ENCODE measurements around the gene FLNB. TPM values are rescaled to one million over a fixed set of nuclear protein-coding genes. Genes with fewer than 3 reads are reported as not detected.

FLNB gene
- total and polyA plus RNA-seq, 9 of the 15 experiments (the other 6 are each of a cell fraction or from before 2014, with no cell fraction given), result 9.4 to 48.1 (median 25.6) TPM

- intact Hi-C loops (cut with micrococcal nuclease), result no loop called here
- FAIRE-seq (no peak), ATAC-seq (peak; percentile 58), DNase-seq (ENCODE audit: extremely low read depth in 1 of 4, low spot score in 3 of 4) (peak in 1 of 4 experiments; percentile 22)
- no peaks in the 10 kb centered on the region for H3K9me1 ChIP-seq (ENCODE audit: control insufficient read depth, insufficient read depth, low read length)
- H2AFZ ChIP-seq (ENCODE audit: low read depth, low read length), result no peak overlapping the region
- 4% methylated on average over 5 of the region's 5 CpGs for WGBS (ENCODE audit: insufficient coverage, low coverage, missing lambda C conversion rate)
- H3K36me3 ChIP-seq (ENCODE audit: control insufficient read depth, insufficient read depth, low read length), result no peaks in the 10 kb centered on the region
- no peak overlapping the region for H3K9ac ChIP-seq (ENCODE audit: insufficient read depth in 1 of 2, low read depth in 2 of 2, low read length in 2 of 2)
- H3K4me1 ChIP-seq (replicated peaks in 1 of 2; ENCODE audit: control insufficient read depth in 2 of 2, insufficient read depth in 2 of 2, low read length in 2 of 2), result no peaks in the 10 kb centered on the region
- no peaks in the 10 kb centered on the region for H3K9me3 ChIP-seq (replicated peaks; ENCODE audit: control insufficient read depth, insufficient read depth, low read depth, low read length)
- CTCF ChIA-PET (ENCODE audit: low intra/inter-chr PET ratio), result no interaction called here
- H4K20me1 ChIP-seq (replicated peaks; ENCODE audit: control insufficient read depth, insufficient read depth, low read length), result no peaks in the 10 kb centered on the region
- H3K27me3 ChIP-seq (ENCODE audit: control insufficient read depth in 2 of 2, insufficient read depth in 2 of 2, low read length in 2 of 2), result peaks cover 9 to 47% of the 10 kb centered on the region in 2 experiments; a peak in 4 of 5 replicates
- no peak overlapping the region for H3K4me2 ChIP-seq (ENCODE audit: insufficient read depth, low read length)
- no peaks in the 10 kb centered on the region for H3K79me2 ChIP-seq (ENCODE audit: control insufficient read depth, insufficient read depth, low read length)
- H3K27ac ChIP-seq (ENCODE audit: extremely low read depth, low read depth, low read length), result no peak overlapping the region
- H3K4me3 ChIP-seq, result no peak overlapping the region
- POLR2A ChIA-PET, result no interaction called here
- BruUV-seq (replicated peaks), result no TSS peak
- in situ Hi-C loops (cut with MboI), result no loop called here
- no peak for TF ChIP-seq ETS1 (conservative IDR thresholded peaks at IDR 0.05; ENCODE audit: control insufficient read depth, low read depth, low read length)
- TF ChIP-seq ATF3 (IDR thresholded peaks at IDR 0.05), result peak; percentile 70
- TF ChIP-seq ATF3 (CRISPR knock-in tag; conservative IDR thresholded peaks at IDR 0.05), result no peak
- no peak for TF ChIP-seq NCOA1 (IDR thresholded peaks at IDR 0.05; ENCODE audit: low read depth)
- TF ChIP-seq ZNF121 (CRISPR knock-in tag; conservative IDR thresholded peaks at IDR 0.05), result no peak
- TF ChIP-seq FOSL1 (tag; conservative IDR thresholded peaks at IDR 0.05), result peak; percentile 64
- TF ChIP-seq RBM39 (optimal IDR thresholded peaks at IDR 0.05; ENCODE audit: low read depth, low read length), result no peak
- no peak for TF ChIP-seq BCOR (IDR thresholded peaks at IDR 0.05)
- no peak for TF ChIP-seq NKRF (IDR thresholded peaks at IDR 0.05; ENCODE audit: borderline replicate concordance)
- no peak for TF ChIP-seq ZNF398 (CRISPR knock-in tag; IDR thresholded peaks at IDR 0.05)
- TF ChIP-seq ARID1B (IDR thresholded peaks at IDR 0.05), result no peak
- no peak for TF ChIP-seq SUPT5H (IDR thresholded peaks at IDR 0.05)
- TF ChIP-seq MED1 (CRISPR knock-in tag; IDR thresholded peaks at IDR 0.05; ENCODE audit: borderline replicate concordance), result no peak
Observed at GRCh38 chr3:58206406-58207011, 198.3 kb downstream of the FLNB start.

All from K562 (cell line).